Measurements from ENCODE around the gene ZNF436.

The ZNF436 gene

DNA sequence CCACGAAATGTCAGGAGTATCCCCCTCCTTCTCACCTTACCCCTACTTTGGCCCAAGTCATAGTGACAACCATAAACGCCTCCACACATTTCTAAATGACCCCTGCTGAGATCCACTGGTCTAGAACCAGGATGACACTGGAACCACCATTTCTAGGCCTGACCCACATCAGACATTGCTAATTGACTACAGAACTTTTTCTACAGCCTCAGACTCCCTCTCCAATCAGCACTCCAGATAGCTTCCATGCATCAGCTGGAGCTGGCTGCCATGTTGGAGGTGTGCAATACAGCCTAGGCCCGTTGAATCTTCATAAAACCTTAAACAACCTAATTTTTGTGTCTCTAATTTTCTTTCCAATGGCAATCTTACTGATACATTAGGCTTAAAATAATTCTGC lies 36.3 kb upstream of the ZNF436 start:
- H3K27ac ChIP-seq (ENCODE audit: low read depth, low read length) = no peak overlapping the region
- H3K9me3 ChIP-seq (ENCODE audit: insufficient read depth, low read length) = no peaks in the 10 kb centered on the region
- TF ChIP-seq, protein P1, sequence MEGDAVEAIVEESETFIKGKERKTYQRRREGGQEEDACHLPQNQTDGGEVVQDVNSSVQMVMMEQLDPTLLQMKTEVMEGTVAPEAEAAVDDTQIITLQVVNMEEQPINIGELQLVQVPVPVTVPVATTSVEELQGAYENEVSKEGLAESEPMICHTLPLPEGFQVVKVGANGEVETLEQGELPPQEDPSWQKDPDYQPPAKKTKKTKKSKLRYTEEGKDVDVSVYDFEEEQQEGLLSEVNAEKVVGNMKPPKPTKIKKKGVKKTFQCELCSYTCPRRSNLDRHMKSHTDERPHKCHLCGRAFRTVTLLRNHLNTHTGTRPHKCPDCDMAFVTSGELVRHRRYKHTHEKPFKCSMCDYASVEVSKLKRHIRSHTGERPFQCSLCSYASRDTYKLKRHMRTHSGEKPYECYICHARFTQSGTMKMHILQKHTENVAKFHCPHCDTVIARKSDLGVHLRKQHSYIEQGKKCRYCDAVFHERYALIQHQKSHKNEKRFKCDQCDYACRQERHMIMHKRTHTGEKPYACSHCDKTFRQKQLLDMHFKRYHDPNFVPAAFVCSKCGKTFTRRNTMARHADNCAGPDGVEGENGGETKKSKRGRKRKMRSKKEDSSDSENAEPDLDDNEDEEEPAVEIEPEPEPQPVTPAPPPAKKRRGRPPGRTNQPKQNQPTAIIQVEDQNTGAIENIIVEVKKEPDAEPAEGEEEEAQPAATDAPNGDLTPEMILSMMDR (IDR thresholded peaks at IDR 0.05; ENCODE audit: insufficient read depth, low read length, poor library complexity, severe bottlenecking) = no peak

DNA sequence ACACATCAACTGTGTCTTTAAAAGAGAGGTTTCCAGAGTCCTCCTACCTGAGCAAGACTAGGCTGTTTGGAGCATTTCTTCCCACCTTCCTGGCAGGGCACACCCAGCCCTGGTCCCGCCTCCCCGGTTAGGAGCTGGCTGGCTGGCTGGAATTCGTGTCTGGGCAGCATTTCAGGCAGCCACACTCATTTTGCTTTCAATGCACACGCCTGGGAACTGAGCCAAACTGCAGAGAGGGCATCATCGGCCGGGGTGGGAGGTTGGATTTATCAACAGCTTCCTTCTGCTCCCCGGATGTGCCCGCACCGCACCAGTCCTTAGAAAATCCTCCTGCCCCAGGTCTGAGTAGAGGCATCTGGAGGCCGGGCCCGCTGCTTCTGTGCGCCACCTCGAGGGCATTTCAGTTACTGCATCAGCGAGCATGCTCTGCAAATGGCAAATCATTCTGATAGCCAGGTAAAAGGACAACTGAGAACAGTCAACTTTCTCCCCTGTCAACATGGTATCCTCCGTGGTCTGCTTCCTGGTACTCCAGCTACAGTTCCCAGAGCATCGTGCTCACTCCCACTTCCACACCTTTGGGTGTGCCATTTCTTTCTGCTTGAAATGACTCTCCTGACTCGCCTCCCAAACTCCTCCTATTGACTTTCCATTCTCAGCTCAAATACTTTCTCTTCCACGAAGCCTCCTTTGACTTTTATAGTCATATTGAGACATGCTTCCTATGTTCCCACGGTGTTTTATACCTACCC lies 34.3 kb upstream of the ZNF436 start:
- Histone ChIP-seq H3K79me2 (ENCODE audit: insufficient read depth, low read length) (no peaks in the 10 kb centered on the region), H3K27ac (ENCODE audit: low read depth, low read length) (no peak overlapping the region), H3F3A (ENCODE audit: insufficient read depth) (no peaks in the 10 kb centered on the region), H3K27me3 (ENCODE audit: low read length) (no peaks in the 10 kb centered on the region), H4K20me1 (ENCODE audit: low read depth, low read length) (no peaks in the 10 kb centered on the region), H3K9me3 (ENCODE audit: insufficient read depth, low read length) (no peaks in the 10 kb centered on the region), H3K9ac (ENCODE audit: low read length) (no peak overlapping the region), H2AFZ (ENCODE audit: low read depth, low read length, severe bottlenecking) (no peak overlapping the region), H3K36me3 (ENCODE audit: low read length) (no peaks in the 10 kb centered on the region), H3K9me2 (replicated peaks; ENCODE audit: insufficient read depth, low read length) (no peaks in the 10 kb centered on the region), H3K4me2 (ENCODE audit: low read depth, low read length, poor library complexity, severe bottlenecking) (no peak overlapping the region), H3K4me3 (ENCODE audit: insufficient read depth, low read length, poor library complexity, severe bottlenecking) (no peak overlapping the region)
- TF ChIP-seq, protein P1 (IDR thresholded peaks at IDR 0.05; ENCODE audit: insufficient read depth, low read length, poor library complexity, severe bottlenecking) = peak; percentile 92
- TF ChIP-seq EZH2phosphoT487 (conservative IDR thresholded peaks at IDR 0.05; ENCODE audit: low read length) = no peak

More for the DNA sequence above, 36.3 kb upstream of the ZNF436 start:
- Histone ChIP-seq H3K4me3 (ENCODE audit: insufficient read depth, low read length, poor library complexity, severe bottlenecking) (no peak overlapping the region), H2AFZ (ENCODE audit: low read depth, low read length, severe bottlenecking) (no peak overlapping the region), H3K4me2 (ENCODE audit: low read depth, low read length, poor library complexity, severe bottlenecking) (no peak overlapping the region), H3F3A (ENCODE audit: insufficient read depth) (no peaks in the 10 kb centered on the region), H3K36me3 (ENCODE audit: low read length) (no peaks in the 10 kb centered on the region), H3K9ac (ENCODE audit: low read length) (no peak overlapping the region), H4K20me1 (ENCODE audit: low read depth, low read length) (no peaks in the 10 kb centered on the region), H3K9me2 (replicated peaks; ENCODE audit: insufficient read depth, low read length) (no peaks in the 10 kb centered on the region), H3K79me2 (ENCODE audit: insufficient read depth, low read length) (no peaks in the 10 kb centered on the region), H3K27me3 (ENCODE audit: low read length) (no peaks in the 10 kb centered on the region)

DNA sequence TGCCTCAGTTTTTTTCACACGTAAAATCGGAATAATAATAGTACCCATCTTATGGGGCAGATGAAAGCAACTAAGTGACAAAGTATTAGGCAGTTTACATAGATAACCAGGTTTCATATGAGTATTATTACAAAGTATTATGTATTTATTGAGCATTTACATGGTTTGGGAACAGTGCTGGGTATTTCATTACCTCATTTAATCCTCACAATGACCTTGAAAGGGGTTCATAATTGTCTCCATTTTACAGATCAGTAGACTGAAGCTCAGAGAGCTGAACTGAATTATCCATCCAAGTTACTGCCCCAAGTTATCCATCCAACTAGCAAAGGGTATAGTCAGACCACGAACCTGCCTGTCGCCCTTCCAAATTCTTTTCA lies 33.7 kb upstream of the ZNF436 start:
- Histone ChIP-seq H4K20me1 (ENCODE audit: low read depth, low read length) (no peaks in the 10 kb centered on the region), H3K27ac (ENCODE audit: low read depth, low read length) (no peak overlapping the region), H3K4me2 (ENCODE audit: low read depth, low read length, poor library complexity, severe bottlenecking) (no peak overlapping the region), H3K9me3 (ENCODE audit: insufficient read depth, low read length) (no peaks in the 10 kb centered on the region), H3K27me3 (ENCODE audit: low read length) (no peaks in the 10 kb centered on the region), H3K9ac (ENCODE audit: low read length) (no peak overlapping the region), H3K36me3 (ENCODE audit: low read length) (no peaks in the 10 kb centered on the region), H2AFZ (ENCODE audit: low read depth, low read length, severe bottlenecking) (no peak overlapping the region), H3K9me2 (replicated peaks; ENCODE audit: insufficient read depth, low read length) (no peaks in the 10 kb centered on the region), H3K79me2 (ENCODE audit: insufficient read depth, low read length) (no peaks in the 10 kb centered on the region), H3K4me3 (ENCODE audit: insufficient read depth, low read length, poor library complexity, severe bottlenecking) (no peak overlapping the region), H3F3A (ENCODE audit: insufficient read depth) (no peaks in the 10 kb centered on the region)
- TF ChIP-seq, protein P1 (IDR thresholded peaks at IDR 0.05; ENCODE audit: insufficient read depth, low read length, poor library complexity, severe bottlenecking) = no peak
- TF ChIP-seq EZH2phosphoT487 (conservative IDR thresholded peaks at IDR 0.05; ENCODE audit: low read length) = no peak
